GM12864 (cell line): ENCODE results near the gene CREB3.

ENCODE experiments used
- DNase-seq: peaks from one replicate; pipeline ENCODE4 v3.0.0-alpha.2; 2011; ENCODE audit warnings: low read depth
- H3K4me3 ChIP-seq: 2 replicates; pipeline ENCODE4 v1.5.1; 2011; ENCODE audit warnings: mild to moderate bottlenecking, low read depth, low read length, control low read depth
- CTCF ChIP-seq: IDR thresholded peaks from 2 replicates; pipeline ENCODE4 v1.5.1; 2011; ENCODE audit warnings: low read depth, mild to moderate bottlenecking, moderate library complexity, low read length, control low read depth, inconsistent platforms; ENCODE audit errors: missing control alignments

Gene CREB3

DNA sequence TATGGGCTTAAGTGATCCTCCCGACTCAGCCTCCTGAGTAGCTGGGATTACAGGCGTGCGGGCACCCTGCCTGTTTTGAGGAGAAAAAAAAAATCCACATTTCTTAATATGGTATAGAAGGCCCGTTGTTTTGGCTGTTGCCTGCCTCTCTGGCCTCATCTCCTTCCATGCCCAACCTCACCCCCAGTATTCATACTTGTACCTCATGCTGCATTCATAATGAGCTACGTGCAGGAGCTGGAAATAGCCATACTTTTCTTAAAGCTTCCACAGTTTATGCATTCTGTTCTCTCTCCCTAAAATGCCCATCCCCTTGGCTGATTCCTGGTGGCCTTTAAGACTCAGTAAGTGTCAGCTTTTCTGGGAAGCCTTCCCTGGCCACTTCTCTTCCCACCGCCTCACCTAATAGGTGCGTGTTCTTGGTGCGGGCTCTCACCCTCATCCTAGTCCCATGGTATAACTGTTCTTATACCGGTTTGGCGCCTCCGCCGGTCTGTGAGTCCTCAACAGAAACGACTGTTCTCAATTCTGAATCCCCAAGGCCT, 40.6 kb upstream of the CREB3 start:
- no peak for TF ChIP-seq CTCF
- no peak for DNase-seq
- H3K4me3 ChIP-seq, result no peak overlapping the region

DNA sequence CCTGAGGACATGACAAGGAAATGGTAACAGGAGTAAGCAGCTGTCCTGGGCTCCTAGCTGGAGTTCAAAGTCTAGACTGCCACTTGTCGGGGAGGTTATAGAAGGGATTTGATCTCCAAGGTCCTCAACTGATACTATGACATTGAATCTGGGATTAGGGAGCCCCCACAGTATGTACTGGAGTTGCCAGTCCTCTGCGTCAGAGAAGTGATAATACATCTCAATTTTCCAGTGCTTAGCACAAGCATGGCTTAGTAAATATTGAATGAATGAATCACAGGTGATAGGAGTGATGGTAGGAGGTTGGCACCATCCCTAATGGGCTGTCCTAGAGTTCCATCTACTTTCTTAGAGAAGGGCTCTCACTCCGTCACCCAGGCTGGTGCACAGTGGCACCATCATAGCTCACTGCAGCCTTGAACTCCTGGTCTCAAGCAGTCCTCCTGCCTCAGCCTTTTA, 36.5 kb upstream of the CREB3 start:
- H3K4me3 ChIP-seq, result no peak overlapping the region
- no peak for TF ChIP-seq CTCF
- no peak for DNase-seq

GRCh38 chr9:35696520-35697215, 35.8 kb upstream of the CREB3 start:
- H3K4me3 ChIP-seq, result no peak overlapping the region
- TF ChIP-seq CTCF, result peak; percentile 99
- peak; percentile 33 for DNase-seq

- no peak for DNase-seq
- H3K4me3 ChIP-seq, result no peak overlapping the region
- no peak for TF ChIP-seq CTCF
These were observed 35.0 kb upstream of the CREB3 start for GRCh38 chr9:35697486-35697885.

DNA sequence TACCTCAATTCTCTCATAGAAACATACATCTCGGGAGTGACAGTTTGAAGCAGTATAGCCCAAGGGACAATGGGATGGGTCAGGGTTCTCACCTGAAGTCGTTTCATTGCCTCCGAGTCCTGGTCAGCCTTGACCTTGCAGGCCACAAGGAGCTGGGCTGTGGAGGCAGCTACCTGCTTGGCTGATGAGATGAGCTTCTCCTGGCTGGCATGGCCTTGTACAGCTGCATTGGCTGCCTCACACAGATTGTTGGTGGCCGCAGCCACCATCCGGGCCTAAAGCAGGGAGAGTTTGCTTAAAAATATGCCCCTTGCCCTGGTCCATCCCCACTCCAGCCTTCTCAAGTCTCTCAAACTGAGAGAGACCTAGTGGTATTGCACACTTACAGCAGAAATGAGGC, 34.2 kb upstream of the CREB3 start:
- no peak overlapping the region for H3K4me3 ChIP-seq
- DNase-seq, result no peak
- TF ChIP-seq CTCF, result no peak

DNA sequence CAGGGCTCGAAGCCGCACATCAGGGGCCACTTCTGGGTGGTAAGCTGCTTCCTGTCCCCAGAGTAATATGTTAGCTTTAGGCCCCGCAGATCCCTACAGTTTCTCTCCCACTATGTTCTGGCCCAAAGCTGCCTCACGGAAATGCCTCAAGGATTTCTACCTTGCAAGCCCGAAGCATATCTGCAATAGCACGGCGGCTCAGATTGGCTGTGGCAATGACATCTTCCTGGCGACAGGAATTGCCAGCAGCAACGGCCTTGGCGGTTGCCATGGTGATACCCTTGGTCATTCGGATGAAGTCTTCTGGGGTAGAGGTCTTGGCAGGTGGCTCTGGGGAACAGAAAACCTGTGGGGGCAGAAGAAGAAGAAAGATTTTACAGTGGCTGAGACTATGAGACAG, 32.4 kb upstream of the CREB3 start:
- DNase-seq, result no peak
- H3K4me3 ChIP-seq, result no peak overlapping the region
- TF ChIP-seq CTCF, result no peak

- TF ChIP-seq CTCF, result no peak
- no peak for DNase-seq
- H3K4me3 ChIP-seq, result no peak overlapping the region
These were observed 31.5 kb upstream of the CREB3 start for GRCh38 chr9:35700942-35701341.
